ENCODE measurements around the gene LRRIQ4.

The LRRIQ4 gene

GRCh38 chr3:169812332-169813235, at the start of gene LRRIQ4, which contains the start of gene LRRC34:
LRRIQ4 (plus strand) TSS chr3:169812870; CDS start chr3:169821922, 9,052 bp downstream.
LRRC34 (minus strand) TSS chr3:169812904; CDS start chr3:169812548, 356 bp downstream.
- peaks cover 2% of the 10 kb centered on the region for H3K36me3 Mint-ChIP-seq
- peak within 1 kb of the TSS; percentile 88 for H3K4me3 Mint-ChIP-seq
- no peaks in the 10 kb centered on the region for H3K27me3 Mint-ChIP-seq
- H3K4me1 Mint-ChIP-seq: peaks cover 28% of the 10 kb centered on the region
- H3K9me3 Mint-ChIP-seq: peaks cover 15% of the 10 kb centered on the region
- H3K27ac Mint-ChIP-seq: peak within 1 kb of the TSS; percentile 78

- Mint-ChIP-seq H3K27ac (peak overlapping the region; percentile 97), H3K4me3 (peak overlapping the region; percentile 94), H3K4me1 (peaks cover 33% of the 10 kb centered on the region), H3K27me3 (no peaks in the 10 kb centered on the region), H3K36me3 (no peaks in the 10 kb centered on the region), H3K9me3 (peaks cover 4% of the 10 kb centered on the region)
These were observed 48.3 kb upstream of the LRRIQ4 start for GRCh38 chr3:169764312-169764881.

DNA sequence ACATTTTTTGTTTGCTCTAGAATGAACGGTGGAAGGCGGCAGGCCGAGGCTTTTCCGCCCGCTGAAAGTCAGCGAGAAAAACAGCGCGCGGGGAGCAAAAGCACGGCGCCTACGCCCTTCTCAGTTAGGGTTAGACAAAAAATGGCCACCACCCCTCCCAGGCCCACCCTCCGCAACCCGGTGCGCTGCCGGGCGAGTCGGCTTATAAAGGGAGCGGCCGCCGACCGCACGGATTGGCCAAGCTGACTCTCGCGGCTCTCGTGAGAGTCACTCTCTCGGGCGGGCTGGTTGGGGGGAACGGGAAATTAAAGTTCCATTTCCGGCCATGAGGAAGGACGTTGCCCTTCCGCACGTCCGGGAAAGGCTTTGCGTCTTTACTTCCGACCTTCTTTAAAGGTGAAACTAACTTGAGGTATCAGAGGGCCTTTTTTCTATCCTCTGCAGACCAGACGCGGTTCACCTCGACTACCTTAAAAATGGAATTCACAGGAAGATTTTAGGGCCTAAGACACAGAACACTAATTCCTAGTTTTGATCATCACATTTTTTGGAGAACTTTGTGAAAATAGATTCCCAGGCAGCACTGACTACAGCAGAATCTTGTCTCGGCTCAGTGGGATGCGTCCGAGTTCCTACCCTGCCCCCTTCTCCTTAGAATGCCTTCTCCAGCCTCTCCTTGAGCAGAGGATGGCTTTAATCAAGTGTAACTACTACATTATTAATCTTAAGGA, 47.6 kb upstream of the LRRIQ4 start, which contains the start of gene TERC:
TSS of gene TERC (minus strand) at position 179 of the 731 bp plus-strand sequence.
- peak within 1 kb of the TSS; percentile 94 for H3K4me3 Mint-ChIP-seq
- H3K36me3 Mint-ChIP-seq: no peaks in the 10 kb centered on the region
- peaks cover 4% of the 10 kb centered on the region for H3K9me3 Mint-ChIP-seq
- peak within 1 kb of the TSS; percentile 97 for H3K27ac Mint-ChIP-seq
- no peaks in the 10 kb centered on the region for H3K27me3 Mint-ChIP-seq
- peaks cover 27% of the 10 kb centered on the region for H3K4me1 Mint-ChIP-seq

DNA sequence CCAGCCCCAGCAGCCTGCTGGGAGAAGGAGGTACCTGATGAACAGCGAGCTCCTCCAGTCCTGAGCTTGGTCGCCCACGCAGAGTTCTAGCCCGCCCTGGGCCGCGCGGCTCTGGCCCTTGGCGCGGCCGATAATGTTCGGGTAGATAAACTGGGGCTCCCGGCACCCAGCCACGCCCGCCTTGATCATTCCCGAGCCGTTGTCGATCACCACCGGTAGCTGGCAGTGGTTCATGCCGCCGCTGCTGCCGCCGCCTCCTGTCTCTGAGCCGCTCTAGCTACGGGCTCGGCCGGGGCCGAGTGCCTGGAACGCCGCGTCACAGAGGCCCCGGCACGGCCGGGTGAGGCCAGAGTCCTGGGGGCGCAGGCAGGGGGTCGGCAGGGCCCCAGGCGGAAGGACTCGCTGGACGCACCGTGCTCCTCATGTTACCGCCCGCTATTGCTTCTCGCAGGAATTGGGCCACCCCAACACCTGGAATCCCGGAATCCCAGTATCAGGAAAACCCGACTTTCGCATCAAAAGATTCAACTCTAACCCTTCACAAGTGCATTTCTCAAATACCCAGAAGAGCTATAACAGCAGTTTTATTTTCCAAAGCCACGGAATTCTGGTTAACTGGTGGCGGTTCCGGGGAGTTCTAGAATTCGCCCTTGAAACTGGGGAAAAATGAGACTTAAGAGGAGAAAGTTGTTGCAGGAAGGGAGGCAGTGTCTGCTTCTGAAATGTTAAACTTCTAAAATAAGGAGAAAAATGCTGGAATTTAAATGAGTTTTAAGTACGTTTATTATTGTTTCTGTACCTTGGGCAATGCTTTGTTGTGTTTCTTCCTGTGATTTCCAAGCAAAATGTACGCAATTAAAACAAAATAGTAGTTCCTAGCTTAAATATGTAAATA, 43.1 kb upstream of the LRRIQ4 start, which contains the start of gene ACTRT3:
TSS of gene ACTRT3 (minus strand) at position 275 of the 895 bp plus-strand sequence. CDS start at position 234, 41 bp downstream.
- Mint-ChIP-seq H3K27ac (peak within 1 kb of the TSS; percentile 85), H3K4me1 (peaks cover 29% of the 10 kb centered on the region), H3K9me3 (peaks cover 4% of the 10 kb centered on the region), H3K36me3 (peaks cover 2% of the 10 kb centered on the region), H3K27me3 (no peaks in the 10 kb centered on the region), H3K4me3 (peak within 1 kb of the TSS; percentile 92)

DNA sequence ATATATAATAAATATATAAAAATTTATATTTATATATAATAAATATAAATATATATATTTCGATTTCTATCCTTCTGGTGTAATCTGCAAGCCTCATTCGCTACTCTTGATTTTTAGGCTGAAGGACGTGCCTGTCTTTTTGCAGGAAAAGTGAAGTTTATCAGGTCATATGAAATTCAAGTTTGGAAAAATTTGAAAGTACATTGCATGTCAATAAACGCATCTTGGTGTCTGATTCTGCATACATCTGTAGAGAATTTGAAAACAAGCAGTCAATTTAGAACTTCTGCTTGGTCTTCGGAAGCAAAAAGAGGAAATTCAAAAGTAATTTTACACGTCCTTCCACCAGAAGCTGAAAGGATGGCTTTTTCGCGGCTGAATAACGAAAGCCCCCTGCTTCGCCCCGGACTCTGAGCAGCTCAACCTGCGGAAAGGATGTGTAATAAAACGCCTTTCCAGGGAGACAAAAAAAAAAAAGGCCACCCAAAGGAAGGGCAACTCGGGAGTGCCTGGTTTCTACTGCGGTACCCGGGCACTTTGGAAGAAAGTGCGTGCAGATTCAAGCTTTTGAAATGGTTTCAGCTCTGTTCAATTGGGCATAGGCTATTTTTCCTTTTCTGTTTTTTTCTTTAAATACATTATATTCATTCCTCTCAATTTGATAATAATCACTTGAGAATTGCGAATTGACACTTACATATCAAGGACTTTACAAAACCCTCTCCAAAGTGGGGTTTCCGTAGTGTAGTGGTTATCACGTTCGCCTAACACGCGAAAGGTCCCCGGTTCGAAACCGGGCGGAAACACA, 41.0 kb upstream of the LRRIQ4 start:
- Mint-ChIP-seq H3K9me3 (no peaks in the 10 kb centered on the region), H3K27me3 (no peaks in the 10 kb centered on the region), H3K27ac (peak overlapping the region; percentile 100), H3K4me1 (peaks cover 35% of the 10 kb centered on the region), H3K4me3 (peak overlapping the region; percentile 100), H3K36me3 (peaks cover 8% of the 10 kb centered on the region)

DNA sequence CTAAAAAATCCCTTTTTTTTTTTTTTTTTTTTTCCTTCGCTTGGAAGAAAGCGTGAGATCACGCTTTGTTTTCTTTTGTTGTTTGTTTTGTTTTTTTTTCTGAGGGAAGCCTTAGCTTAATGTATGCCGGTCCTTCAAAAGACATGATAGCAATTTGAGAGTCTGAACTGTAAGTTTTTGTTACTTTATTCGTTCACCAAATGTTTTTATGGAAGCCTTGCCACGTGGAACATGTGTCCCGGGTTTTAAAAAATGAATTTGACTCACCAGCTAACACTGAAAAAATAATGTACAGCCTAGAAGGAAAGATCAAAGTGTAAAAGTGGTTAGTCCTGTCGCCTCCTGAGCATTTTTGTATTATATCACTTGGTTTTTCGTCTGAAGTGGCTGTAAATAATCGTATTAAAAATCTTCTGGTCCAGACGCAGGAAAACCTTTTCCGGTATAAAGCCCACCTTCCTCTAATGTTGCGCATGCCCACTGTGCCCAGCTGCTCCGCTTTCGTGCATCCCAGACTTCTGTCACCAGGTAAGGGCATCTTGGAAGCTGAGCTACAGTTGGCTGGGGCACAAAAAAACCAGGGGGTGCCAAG, 40.3 kb upstream of the LRRIQ4 start:
- Mint-ChIP-seq H3K36me3 (peaks cover 11% of the 10 kb centered on the region), H3K9me3 (no peaks in the 10 kb centered on the region), H3K4me3 (peak overlapping the region; percentile 100), H3K27me3 (no peaks in the 10 kb centered on the region), H3K4me1 (peaks cover 41% of the 10 kb centered on the region), H3K27ac (peak overlapping the region; percentile 100)

DNA sequence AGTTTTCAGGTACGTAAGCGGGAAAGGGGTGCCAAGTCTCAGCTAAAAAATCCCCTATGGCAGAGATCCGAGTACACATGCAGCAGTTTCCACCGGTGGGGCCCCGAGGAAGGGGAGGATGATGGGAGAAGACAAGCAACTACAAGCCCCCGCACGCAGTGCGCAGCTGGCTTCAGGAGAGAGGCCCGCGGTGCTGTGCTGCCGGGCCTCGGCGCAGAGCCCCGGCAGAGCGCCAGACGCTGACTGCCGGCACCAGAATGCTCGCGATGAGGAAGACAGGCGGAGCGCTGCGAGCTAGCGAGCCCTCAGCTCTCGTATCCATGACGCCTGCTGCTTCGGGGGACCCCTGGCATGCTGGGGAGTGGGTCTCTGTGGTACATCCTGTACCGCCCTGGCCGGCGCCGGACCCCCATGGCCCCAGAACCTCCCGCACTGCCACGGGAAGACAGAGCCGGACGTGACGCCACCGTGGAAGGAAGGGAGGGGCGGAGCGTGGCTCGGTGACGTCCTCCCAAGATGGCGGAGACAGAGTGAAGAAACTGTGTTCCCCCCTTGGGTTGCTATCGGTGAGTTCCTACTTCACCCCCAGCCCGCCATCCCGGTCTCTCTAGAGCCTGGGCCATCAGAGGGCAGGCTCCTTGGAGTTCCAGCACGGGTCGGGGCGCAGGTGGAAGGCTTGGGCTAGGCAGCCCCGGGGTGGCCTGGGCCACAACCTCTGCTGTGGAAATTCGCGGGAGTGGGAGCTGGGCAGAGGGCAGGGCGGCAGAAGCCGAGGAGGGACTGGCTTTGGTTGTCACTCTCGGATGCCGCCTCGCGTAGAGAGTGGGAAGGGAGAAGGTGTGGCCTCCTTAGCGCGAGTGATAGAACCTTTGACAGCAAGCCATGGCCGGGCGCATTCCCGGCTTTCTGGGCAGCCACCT, 39.5 kb upstream of the LRRIQ4 start, which contains the start of gene MYNN:
TSS of gene MYNN (plus strand) at position 500 of the 920 bp plus-strand sequence. CDS start 900 bp downstream, outside the sequence.
- Mint-ChIP-seq H3K9me3 (no peaks in the 10 kb centered on the region), H3K27ac (peak within 1 kb of the TSS; percentile 100), H3K4me1 (peaks cover 45% of the 10 kb centered on the region), H3K27me3 (no peaks in the 10 kb centered on the region), H3K4me3 (peak within 1 kb of the TSS; percentile 100), H3K36me3 (peaks cover 11% of the 10 kb centered on the region)

DNA sequence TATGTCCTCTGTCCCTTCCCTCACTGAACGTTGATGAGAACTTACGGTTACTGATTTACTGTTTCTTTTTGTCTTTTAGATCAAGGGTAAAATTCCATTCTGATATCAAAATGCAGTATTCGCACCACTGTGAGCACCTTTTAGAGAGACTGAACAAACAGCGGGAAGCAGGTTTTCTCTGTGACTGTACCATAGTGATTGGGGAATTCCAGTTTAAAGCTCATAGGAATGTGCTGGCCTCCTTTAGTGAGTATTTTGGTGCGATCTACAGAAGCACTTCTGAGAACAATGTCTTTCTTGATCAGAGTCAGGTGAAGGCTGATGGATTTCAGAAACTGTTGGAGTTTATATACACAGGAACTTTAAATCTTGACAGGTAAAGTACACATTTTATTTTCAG, 38.5 kb upstream of the LRRIQ4 start:
- peaks cover 53% of the 10 kb centered on the region for H3K4me1 Mint-ChIP-seq
- H3K27me3 Mint-ChIP-seq: no peaks in the 10 kb centered on the region
- H3K9me3 Mint-ChIP-seq: no peaks in the 10 kb centered on the region
- peak overlapping the region; percentile 100 for H3K4me3 Mint-ChIP-seq
- H3K36me3 Mint-ChIP-seq: peaks cover 18% of the 10 kb centered on the region
- peak overlapping the region; percentile 100 for H3K27ac Mint-ChIP-seq

GRCh38 chr3:169777822-169778221, 34.8 kb upstream of the LRRIQ4 start:
- Mint-ChIP-seq H3K9me3 (no peaks in the 10 kb centered on the region), H3K4me1 (peaks cover 79% of the 10 kb centered on the region), H3K36me3 (peaks cover 35% of the 10 kb centered on the region), H3K27me3 (no peaks in the 10 kb centered on the region), H3K4me3 (no peak overlapping the region), H3K27ac (no peak overlapping the region)

- H3K27ac Mint-ChIP-seq: no peak overlapping the region
- H3K27me3 Mint-ChIP-seq: no peaks in the 10 kb centered on the region
- no peak overlapping the region for H3K4me3 Mint-ChIP-seq
- H3K36me3 Mint-ChIP-seq: peaks cover 30% of the 10 kb centered on the region
- no peaks in the 10 kb centered on the region for H3K9me3 Mint-ChIP-seq
- peaks cover 60% of the 10 kb centered on the region for H3K4me1 Mint-ChIP-seq
These were observed 31.9 kb upstream of the LRRIQ4 start for GRCh38 chr3:169780742-169781141.

DNA sequence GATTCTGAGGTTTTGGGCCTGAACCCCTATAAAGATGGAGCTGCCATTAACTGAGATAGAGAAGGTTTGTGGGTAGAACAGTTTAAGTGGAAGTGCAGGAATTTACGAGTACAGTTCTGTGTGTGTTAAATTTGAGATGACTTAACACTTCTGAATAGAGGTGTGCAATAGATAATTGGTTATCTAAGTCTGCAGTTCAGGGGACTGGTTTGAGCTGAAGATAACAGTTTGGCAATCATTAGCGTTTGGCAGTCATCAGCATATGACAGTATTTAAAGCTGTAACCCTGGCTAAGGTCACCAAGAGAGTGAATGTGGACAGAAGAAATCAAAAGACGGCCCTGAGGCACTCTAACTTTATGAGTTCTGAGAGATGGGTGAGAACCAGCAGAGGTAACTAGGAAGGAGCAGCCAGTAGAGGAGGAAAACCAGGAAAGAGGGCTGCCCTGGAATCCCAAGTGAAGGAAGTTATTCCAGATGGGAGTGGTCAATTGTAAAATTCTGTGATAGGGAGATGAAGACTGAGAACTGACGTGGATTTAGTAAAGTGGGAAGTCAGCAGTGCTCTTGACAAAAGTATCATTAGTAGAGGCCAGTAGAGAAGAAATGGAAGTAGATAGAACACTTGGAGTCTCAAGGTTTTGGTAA, 31.3 kb upstream of the LRRIQ4 start:
- Mint-ChIP-seq H3K9me3 (no peaks in the 10 kb centered on the region), H3K27ac (no peak overlapping the region), H3K4me3 (peak overlapping the region; percentile 16), H3K27me3 (no peaks in the 10 kb centered on the region), H3K4me1 (peaks cover 54% of the 10 kb centered on the region), H3K36me3 (peaks cover 34% of the 10 kb centered on the region)

- Mint-ChIP-seq H3K36me3 (peaks cover 15% of the 10 kb centered on the region), H3K4me3 (no peak overlapping the region), H3K27ac (no peak overlapping the region), H3K9me3 (no peaks in the 10 kb centered on the region), H3K4me1 (peaks cover 9% of the 10 kb centered on the region), H3K27me3 (no peaks in the 10 kb centered on the region)
These were observed 25.6 kb upstream of the LRRIQ4 start for GRCh38 chr3:169787120-169787519.
